Measurements from ENCODE around the gene KRTAP4-5.
"Not testable (repeated sequence)": the region's sequence is repeated elsewhere in the genome, so short reads cannot be mapped to it uniquely, and the experiment has no call there.

KRTAP4-5 gene

DNA sequence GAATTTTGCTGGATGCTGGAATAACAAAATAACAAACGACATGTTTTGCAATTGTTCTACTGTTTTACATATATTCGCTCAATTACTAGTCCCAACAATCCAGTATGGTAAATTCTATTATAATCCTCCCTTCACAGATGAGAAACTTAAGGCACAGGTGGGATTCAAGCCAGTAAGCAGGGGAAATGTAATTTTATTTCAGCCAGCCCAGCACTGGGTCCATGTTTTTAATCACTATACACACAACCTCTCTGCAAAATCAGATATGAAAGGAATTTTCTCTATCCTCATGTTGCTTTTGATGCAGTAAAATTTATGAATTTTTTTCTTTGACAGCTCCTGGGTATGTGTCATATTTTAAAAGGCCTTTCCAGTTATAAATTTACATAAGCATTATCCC lies 4.4 kb downstream of the KRTAP4-5 start:
- no peak for DNase-seq

DNA sequence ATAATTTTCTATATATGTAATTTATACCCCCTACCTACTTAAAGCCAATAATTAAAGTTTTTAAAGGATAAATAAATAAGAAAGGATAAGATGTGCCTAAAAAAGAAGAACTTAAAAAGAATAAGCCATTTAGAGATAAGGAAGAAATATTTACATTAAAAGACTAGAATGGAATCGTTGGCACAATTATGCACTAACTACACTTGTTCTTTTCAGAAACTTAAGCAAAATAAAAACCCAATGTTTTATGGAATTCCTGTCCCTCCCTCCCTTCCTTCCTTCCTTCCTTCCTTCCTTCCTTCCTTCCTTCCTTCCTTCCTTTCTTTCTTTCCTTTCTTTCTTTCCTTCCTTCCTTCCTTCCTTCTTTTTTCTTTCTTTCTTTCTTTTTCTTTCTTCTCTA lies 4.8 kb downstream of the KRTAP4-5 start:
- DNase-seq: no peak

DNA sequence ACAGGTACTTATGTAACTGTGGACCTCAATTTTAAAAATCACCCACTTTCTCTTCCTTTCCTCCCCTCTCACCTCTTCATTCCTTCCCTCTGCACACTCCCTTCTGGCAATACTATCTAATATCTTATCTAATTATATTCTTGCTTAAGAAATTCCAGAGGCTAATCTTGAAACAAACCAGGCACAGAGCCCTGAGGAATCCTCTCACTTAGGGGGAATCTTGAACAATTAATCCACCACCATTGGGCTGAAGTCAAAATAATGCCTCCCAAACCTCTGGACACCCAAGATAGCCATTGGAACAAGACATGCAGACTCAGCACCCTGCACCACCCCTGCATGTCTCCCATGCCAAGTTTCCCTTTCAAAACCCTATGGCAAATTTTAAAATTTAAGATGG lies 8.3 kb downstream of the KRTAP4-5 start:
- DNase-seq: no peak

- peak; percentile 89 for DNase-seq
Observed at GRCh38 chr17:41140360-41141131, 9.1 kb downstream of the KRTAP4-5 start, which contains the start of gene KRTAP4-6. KRTAP4-6 (minus strand) TSS chr17:41140544; CDS start chr17:41140487, 57 bp downstream.

DNA sequence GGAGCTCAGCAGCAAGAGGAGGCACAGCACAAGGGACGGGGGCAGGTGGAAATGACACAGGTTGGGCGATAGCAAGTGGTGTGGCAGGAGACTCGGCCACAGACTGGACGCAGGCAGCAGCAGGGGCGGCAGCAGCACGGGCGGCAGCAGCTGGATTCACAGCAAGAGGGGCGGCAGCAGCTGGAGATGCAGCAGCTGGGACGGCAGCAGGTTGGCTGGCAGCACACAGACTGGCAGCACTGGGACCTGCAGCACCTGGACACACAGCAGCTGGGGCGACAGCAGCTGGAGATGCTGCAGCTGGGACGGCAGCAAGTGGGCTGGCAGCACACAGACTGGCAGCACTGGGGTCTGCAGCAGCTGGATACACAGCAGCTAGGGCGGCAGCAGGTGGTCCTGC lies 9.8 kb downstream of the KRTAP4-5 start:
- DNase-seq: not testable (repeated sequence)

DNA sequence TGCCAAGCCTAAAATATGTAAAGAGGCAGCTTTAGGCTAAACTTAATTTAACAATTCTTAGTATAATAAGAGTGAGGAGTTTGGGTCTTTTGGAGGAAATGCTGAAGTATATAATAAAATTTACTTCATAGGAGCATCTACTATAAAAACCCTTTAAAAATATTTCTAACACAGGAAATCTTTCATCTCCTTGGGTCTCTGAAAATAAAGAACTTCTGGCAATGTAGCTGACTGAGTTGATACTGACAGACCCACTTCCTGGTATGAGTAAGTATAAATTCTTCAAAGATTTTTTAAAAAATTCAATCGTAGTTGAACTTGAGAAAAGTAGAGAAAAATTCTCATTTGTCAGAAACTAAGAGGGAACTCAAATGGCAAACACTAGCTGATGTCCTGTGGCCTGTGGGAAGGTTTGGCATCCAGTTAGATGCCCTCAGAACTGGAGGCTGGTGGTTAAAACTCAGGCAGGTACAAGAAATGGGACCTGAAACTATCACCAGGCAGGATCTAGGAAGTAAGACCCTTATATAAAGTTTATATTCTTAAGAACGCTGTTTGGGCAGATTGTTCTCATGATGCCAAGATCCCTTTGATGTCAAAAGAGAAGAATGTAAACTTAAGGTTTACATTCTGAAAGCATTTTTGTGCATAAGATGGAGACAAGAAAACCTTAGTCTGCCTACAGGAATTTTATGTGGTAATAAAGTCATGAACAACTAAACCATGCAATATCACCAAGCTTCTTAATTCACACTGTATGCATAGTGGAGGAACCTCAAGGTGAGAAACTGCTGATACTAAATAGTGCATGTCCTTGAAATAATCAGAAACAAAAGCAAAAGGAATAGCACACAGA lies 15.5 kb downstream of the KRTAP4-5 start:
- DNase-seq: no peak

DNA sequence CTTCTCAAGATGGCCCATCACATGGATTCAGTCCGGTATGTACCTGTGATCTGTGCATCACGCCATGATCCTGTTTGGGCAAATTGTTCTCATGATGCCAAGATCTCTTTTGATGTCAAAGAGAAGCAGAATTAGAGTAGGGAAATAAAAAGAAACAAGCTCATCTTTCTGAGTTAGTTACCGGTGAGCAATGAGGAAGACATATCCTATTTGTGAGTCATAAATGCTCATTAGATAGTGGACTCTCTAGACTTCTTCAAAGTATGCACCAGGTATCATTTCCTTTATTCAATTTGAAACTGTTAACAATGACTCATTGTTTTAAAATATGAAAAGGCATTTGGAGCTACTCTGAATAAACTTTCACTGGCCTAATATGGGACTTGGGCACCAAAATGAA lies 17.6 kb downstream of the KRTAP4-5 start:
- peak; percentile 86 for DNase-seq

- no peak for DNase-seq
Observed at GRCh38 chr17:41127371-41127770, 22.3 kb downstream of the KRTAP4-5 start.

DNA sequence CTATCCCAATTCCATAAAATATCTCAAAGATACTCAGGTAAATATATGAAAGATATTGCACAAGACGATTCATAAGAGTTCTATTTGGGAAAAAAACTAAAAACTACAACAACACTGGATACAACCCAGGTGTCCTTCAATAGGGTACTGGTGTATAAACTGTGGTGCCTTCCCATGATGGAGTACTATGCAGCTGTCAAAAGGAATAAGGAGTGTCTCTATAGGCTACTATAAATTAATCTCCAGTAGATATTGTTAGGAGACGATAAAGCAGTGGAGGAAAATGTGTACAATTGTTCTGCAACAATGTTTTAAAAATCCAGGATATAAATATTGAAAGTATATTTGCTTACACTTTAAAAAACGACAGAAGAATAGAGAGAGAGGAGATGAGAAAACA lies 23.2 kb downstream of the KRTAP4-5 start:
- no peak for DNase-seq

- no peak for DNase-seq
Observed at GRCh38 chr17:41125064-41125463, 24.6 kb downstream of the KRTAP4-5 start.

- DNase-seq: not testable (repeated sequence)
Observed at GRCh38 chr17:41123991-41124371, 25.6 kb downstream of the KRTAP4-5 start, which contains the start of gene KRTAP4-12. KRTAP4-12 (minus strand) TSS chr17:41124182; CDS start chr17:41124122, 60 bp downstream.

DNA sequence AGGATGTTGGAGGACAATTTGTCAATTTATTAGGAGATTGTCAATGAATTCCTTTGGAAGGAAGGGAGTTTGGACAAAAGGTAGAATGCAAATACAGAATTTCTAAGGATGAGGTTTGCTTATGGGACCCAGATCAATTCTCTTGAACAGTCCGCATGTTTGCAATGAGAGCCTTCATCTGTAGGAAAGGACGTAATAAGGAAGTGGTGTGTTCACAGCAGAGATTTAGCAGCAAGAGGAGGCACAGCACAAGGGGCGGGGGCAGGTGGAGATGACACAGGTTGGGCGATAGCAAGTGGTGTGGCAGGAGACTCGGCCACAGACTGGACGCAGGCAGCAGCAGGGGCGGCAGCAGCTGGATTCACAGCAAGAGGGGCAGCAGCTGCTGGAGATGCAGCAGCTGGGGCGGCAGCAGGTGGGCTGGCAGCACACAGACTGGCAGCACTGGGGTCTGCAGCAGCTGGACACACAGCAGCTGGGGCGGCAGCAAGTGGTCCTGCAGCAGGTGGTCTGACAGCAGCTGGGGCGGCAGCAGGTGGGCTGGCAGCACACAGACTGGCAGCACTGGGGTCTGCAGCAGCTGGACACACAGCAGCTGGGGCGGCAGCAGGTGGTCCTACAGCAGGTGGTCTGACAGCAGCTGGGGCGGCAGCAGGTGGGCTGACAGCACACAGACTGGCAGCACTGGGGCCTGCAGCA lies 26.2 kb downstream of the KRTAP4-5 start:
- DNase-seq: not testable (repeated sequence)

- DNase-seq: no peak
Observed at GRCh38 chr17:41121742-41122141, 27.9 kb downstream of the KRTAP4-5 start.

GRCh38 chr17:41119696-41120690 lies 29.6 kb downstream of the KRTAP4-5 start:
- not testable (repeated sequence) for DNase-seq

DNA sequence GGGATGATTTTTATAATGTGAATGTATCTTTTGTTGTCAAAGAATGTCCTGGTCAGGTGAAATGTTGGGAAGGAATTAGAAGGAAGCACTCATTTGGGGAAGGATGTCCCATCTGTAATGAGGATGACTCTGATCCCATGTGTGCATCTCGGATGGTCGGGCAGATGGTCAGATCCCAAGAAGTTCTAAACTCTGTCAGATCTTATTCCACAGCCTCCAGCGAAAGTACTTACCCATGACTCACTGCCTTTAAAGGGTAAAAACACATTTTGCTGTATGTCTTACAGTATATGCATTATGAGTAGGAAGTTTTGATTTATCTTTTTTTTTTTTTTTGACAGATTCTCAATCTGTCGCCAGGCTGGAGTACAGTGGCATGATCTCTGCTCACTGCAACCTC lies 30.9 kb downstream of the KRTAP4-5 start:
- no peak for DNase-seq

- DNase-seq: not testable (repeated sequence)
Observed at GRCh38 chr17:41117846-41118386, 31.7 kb downstream of the KRTAP4-5 start, which contains the start of gene KRTAP4-11. KRTAP4-11 (minus strand) TSS chr17:41118373; CDS start chr17:41118315, 58 bp downstream.

DNA sequence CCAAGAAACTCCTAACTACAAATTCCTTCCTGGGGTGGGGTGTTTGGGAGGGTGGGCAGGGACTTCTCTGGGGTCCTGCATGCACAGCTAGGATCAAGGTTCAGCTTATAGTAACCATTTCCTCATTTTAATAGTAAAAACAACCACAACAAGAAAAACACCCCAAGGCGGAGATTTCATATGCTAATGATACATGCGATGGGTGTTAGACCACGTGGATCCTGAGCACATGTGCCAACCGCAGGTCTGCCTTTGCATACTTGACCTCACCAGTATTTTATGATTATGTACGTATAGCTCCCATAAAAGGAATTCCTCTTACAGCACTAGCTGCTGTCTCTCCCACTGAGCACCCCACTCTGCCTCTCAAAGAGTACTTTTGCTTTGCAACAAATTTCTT lies 33.3 kb downstream of the KRTAP4-5 start:
- DNase-seq: no peak

- DNase-seq: no peak
Observed at GRCh38 chr17:41111151-41111885, 38.3 kb downstream of the KRTAP4-5 start.

- DNase-seq: not testable (repeated sequence)
Observed at GRCh38 chr17:41108728-41109386, 40.8 kb downstream of the KRTAP4-5 start.

DNA sequence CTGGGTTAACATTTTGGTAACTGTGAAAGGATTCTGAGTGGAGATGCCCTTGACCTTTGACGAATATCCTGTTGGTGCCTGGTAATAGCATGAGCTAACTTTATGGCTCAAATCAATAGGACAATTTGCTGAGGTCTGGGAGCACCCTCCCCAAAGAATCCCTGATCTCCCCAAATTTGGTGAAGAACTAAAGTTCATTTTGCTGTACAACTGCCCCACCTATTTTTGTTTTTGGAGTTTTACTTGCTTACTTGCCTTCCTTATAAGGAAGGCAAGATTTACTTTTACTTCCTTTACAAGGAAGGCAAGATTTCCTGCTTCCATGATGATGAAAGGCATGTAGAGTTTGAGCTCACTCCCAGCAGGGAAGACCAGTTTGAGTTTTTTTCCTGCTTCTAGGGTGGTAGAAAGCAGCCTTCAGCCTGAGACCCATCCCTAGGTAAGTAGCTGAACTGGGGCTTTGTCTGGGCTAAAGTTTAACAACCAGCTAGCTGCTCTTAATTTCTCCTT lies 41.6 kb downstream of the KRTAP4-5 start:
- no peak for DNase-seq

All from kidney glomerular epithelial cell (primary cell).